COLO668 (cell line): Measurements from ENCODE around the gene MITF.
A peak's percentile ranks its signal among the peaks of the same experiment; 100 is the strongest.
"Not testable (repeated sequence)": the region's sequence is repeated elsewhere in the genome, so short reads cannot be mapped to it uniquely, and the experiment has no call there.

Experiments
- DNase-seq: peaks from one replicate; lab custom pipeline; 2025; ENCODE audit not compliant: unreplicated experiment; lab: John Stamatoyannopoulos, UW

MITF gene

DNA sequence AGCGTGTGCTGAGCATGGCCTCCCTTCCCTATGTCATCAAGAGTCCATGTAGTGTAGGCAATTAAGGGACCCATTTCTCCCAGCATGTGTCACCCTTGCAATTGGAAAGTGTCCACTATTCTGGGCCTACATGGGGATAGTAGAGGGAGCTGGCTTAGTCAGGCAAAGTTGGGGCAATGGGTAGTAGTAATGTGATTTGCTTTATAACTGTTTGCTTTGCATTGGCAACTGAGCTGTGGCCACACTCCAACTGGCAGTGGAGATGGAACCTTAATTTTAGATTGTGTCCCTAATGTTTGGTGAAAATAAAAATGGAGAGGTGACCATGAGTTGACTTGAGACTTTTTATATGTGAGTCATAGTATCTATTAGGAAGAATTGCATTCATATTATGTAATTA, 162.5 kb downstream of the MITF start:
- no peak for DNase-seq

DNA sequence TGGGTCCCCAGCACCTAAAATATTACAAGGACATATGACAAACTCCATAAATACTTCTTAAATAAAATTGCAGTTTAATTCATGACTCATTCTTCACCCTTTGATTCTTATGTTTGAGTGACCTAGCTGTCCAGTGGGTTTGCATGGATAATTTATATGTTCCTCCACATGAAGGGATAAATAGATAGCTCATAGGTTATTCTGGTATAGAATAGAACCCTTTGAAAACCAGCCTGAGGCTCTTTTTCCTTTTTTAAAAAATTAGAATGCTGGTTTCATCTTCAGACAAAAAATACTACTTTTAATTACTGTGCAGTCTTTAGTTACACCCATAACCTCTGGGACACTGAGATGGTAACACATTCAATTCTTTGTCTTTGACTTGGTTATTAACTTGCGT, 163.1 kb downstream of the MITF start:
- DNase-seq = no peak

DNA sequence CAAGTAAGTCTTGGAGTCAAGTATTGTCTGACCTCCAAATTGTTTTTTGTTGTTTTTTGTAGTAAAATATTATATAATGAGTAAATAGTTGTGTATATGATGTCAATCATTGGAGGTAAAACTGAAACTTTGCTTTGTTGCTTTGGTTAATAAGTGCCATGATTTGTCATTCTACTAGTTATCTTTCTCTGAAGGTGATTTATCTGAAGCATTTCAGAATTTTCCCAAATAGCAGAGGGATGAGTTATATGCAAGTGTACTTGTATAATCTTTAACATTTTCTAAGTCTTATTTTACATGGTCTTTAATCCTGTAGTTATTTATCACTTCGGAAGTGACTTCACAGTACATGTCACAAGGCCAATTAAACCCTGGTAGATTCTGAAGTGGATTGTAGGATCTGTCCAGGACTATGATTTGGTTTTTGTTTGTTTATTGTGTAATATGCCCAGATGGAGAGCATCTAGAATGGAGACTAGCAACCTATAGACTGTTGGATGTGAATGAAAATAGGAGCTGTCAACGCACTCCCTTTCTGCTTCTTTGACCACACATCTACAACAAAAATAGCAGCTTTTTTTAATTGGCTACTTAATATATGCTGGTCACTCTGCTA, 167.2 kb downstream of the MITF start:
- no peak for DNase-seq

DNA sequence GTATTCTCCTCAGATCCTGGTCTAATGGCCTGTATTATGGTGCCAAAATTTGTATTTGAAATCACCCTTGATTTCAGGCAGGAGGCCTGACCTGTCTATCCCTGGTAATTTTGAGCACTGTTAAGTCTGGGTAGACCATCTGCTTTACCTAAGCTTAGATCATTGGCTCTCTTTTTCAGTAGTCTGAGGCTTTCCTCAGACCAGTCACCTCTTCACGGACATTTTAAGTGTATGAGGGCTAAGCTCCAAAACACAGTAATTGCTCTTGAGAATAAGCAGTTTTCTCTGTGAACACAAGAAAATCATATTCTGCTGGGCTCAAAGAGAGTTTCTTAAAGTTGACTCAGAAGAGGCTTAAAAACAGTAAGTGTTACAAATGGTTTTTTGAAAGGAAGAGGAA, 168.3 kb downstream of the MITF start:
- DNase-seq = no peak

DNA sequence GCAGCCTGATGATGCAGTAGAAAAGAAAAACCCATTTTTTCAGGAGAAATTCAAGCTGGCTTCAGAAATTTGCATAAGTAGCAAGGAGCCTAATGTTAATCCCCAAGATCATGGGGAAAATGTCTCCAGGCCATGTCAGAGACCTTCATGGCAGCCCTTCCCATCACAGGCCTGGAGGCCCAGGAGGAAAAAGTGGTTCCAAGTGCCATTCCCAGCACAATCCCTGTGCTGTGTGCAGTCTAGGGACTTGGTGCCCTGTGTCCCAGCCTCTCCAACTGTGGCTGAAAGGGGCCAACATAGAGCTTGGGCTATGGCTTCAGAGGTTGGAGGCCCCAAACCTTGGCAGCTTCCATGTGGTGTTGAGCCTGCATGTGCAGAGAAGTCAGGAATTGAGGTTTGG, 170.6 kb downstream of the MITF start:
- DNase-seq = not testable (repeated sequence)

DNA sequence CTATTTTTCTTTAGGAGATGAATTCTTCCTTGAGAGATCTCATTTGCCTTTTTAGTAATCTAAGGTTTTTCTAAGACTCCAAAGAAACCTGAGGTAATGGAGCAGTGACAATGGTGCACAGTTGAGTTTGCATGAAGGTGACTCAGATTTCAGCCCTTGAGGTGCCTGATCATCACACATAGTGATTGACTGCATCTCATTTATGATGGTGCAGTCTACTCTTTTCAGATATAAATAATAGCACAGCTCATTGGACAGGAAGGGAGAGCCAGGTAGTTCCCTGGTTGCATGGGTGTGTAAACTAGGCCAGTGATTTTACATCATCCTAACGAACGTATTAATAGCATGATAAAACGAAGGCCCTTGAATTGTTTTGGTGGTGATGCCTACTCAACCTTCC, 174.2 kb downstream of the MITF start:
- DNase-seq = no peak

DNA sequence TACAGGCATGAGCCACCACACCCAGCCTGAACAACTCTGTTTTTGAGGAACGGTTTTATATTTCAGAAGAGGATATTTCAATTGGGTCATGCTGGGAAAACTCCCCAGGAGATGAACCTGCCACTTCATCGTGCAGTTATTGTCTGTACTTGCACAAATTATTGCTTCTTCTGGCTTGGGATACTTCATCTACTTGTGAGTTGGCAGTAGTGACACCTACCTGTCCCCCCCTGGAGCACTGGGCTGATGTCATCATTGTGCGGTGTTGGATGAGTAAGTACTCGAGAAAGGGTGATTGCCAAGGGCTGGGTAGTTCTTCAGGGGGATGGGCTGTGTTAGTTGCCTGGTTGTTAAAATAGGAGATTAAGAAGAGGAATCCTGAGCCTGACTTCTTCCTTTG, 175.1 kb downstream of the MITF start:
- DNase-seq = no peak

DNA sequence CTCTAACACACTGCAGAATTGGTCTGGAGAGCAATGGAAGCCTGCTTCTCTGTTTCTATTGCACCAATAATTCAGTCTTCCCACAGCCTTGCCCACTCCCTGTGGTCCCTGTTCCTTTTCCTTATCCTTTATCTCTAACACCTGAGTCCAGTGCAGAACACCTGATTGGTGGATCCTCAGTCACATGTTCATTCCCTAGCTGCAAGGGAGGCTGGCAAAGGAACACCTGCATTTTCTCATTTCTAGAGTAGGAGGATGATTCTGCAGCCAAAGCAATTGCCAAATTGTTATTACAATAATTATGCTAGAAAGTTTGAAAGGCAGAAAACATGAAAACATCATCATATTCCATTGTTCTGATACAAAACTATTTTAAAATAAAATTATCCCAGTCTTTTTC, 176.5 kb downstream of the MITF start:
- DNase-seq = no peak

DNA sequence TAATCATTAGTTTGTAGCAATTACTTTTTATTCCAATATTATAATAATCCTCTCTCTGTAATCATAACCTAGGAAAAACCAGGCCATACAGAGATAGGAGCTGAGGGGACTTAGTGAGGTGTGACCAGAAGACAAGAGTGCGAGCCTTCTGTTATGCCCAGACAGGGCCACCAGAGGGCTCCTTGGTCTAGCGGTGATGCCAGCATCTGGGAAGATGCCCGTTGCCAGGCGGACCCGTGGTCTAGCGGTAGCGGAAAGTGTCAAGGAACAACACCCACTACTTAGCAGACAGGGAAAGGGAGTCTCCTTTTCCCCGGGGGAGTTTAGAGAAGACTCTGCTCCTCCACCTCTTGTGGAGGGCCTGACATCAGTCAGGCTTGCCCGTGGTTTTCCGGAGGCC, 180.7 kb downstream of the MITF start:
- peak; percentile 0 for DNase-seq

DNA sequence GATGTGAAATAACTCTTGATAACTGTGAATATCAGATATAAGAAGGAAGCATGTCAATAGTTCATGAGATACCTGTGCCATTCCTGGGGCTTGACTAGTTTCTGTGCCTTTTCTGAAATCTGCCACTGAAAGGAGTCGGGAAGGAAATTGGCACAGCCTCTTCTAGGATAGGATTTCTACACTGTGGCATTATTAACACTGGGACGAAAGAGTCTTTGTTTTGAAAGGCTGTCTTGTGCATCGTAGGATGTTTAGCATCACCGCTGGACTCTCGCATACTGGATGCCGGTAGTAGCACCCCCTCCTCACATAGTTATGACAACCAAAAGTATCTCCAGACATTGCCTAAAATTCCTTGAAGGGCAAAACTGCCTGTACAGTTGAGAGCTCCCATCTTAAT, 182.4 kb downstream of the MITF start:
- DNase-seq = no peak

DNA sequence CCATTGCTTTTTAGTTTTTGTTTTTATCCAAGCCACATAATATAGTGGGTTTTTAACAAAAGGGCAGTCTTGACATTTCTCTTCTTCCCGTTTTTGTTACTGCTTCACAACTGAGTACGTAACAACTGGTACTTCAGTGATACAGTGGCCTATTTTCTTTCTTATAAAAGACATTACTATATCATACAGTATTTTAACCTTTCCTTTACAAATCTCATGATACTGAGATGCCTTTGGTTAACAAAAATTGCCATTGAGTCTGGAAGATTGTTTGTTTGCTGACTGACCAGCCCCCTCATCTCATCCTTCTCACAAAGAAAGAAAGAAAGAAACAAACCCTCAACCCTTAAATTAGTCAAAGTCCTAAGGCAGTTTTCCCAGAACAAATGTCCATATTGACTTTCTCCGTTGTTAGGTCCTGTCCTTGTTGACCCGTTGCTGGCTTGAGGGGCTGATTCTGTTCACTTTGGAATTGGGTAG, 183.3 kb downstream of the MITF start:
- DNase-seq = no peak

DNA sequence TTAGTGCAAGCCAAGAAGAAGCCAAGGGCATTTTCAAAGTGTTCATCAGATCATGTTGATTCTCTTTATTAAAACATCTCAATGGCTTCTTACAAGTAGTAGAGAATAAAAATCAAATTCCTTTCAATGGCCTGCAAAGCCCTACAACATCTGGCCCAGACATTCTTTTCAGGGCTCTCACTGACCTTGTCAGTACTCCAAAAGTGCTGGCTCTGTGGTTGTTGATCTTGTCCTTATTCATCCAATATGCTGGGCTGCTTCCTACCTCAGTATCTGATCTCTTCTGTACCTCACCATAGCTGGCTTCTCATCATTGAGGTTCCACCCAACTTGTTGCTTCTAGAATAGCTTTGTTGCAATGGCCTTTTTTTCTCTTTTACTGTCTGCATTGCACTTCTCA, 186.2 kb downstream of the MITF start:
- no peak for DNase-seq

DNA sequence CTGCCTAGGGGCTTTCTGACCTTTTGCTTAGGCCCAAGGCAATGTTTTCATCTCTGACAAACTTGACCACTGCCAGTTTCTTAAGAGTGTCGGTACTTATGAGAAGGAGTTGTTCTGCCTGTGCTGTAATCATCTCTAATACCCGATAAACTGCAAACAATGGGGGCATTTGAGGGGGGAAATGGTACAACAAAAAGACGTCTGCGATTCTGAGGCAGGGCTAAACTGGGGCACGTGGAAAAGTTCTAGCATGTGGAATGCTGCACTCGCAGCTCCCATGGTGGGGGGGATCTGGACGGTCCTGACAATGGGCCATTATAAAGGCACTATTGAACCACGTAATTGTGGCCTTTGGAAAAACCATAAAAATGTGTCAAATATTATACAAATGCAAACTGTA, 187.1 kb downstream of the MITF start:
- no peak for DNase-seq

DNA sequence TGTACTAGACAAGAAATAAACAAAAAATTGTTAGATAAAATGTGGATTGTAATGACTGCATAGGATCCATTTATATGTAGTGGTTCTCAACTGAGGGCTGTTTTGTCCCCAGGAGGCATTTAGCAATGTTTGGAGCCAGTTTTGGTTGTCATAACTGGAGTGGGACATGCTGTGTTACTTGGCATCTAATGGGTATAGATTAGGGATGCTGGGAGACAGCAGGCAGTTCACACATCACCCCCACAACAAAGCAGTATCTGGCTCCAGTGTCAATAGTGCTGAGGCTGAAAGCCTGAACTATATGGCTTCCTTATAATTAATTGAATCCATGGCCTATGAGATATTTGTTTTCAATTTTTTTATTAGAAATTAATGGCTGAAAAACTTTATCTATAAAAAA, 188.3 kb downstream of the MITF start:
- DNase-seq = no peak

DNA sequence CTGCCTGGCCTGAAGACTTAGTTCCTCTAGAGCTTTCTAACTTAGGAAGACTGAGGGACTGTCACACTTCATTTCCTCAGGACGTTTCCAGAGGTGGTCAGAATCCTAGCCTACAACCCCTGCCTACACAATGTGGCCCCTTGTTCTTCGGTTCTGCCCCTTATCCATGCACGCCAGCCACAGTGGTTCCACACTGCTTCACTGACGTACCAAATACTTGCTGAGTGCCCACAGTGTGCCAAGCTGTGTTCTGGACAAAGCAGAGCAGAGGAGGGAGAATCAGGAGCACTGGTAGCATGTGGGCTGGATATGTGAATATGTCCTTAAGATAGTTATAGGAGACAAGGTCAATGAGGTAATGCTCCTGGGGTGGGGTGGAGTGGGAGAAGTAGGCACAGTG, 189.8 kb downstream of the MITF start:
- DNase-seq = no peak

DNA sequence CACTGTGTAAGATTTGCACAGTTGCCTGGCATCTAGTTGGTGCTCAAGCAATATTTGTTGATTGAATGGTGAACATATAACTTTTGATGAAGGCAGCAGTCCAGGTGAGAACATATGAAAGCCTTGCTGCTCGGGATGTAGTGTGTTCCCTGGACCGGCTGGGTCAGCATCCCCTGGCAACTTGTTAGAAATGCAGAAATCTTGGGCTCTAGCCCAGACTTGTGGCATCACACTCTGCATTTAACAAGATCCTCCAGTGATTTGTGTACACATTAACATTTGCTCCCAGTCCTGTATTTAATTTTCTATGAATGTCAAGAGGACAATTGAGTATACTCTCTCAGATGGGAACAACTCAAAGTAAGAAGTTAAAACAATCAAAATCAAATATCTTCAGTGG, 191.3 kb downstream of the MITF start:
- no peak for DNase-seq

DNA sequence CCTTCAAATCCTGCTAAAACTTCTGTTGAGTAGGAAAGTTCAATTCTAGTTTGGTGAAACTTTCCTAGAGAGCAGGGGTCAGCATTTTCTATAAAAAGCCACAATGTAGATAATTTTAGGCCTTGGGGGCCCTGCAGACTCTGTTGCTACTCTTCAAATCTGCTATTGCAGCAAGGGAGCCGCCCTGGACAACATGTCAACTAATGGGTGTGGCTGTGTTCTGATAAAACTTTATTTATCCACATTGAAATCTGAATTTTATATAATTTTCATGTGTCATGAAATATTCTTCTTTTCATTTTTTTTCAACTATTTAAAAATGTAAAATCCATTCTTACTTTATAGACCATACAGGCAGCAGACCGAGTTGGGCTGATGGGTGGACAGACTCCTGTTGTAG, 192.8 kb downstream of the MITF start:
- no peak for DNase-seq

DNA sequence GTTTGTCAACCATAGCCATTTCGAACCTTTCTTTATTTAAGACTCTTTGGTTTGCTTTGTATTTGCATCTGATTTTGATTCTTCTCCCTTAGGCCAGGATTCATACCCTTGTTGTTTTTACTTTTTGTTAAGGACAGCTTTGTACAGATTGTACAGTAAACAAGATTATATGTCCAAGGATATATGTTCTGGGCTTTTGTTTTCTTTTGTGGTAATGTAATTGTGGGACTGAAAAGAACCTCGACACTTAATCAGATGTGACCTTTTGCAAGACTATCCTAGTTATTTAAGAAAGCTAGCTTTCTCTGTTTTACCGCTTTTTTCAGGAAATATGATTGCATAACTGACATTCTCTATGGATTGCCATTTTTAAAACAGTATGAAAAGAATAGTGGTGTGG, 193.2 kb downstream of the MITF start:
- DNase-seq = no peak

DNA sequence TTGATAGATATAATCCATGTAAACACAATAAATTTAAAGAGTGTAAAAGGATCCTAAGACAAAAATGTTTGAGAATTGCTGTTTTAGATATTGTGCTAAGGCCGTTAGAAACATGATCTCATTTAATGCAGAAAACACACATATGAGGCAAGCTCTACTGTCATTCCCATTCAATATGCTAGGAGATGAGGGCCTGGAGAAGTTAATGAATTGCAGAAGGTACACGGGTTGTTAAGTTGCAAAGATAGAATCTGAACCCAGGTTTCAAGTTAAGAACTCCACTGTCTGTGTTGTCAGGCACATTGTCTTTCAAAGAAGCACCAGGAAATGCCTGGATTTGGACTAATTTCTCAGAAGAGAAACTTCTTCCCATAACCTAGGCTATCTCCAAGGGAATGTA, 195.1 kb downstream of the MITF start:
- no peak for DNase-seq

DNA sequence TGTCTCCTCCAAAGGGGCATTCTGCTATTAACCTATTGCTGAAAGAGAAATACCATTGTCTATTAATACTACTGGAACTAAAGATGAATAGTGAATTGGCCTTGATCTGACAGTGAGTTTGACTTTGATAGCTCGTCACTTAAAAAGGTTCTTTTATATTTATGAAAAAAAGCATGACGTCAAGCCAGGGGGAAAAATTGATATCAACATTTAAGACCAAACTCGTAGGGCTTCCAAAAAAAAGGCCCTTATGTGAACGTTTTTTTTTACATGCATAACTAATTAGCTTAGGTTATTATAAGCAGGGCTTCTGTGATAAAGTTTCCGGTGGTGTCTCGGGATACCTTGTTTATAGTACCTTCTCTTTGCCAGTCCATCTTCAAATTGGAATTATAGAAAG, 197.0 kb downstream of the MITF start:
- DNase-seq = no peak

DNA sequence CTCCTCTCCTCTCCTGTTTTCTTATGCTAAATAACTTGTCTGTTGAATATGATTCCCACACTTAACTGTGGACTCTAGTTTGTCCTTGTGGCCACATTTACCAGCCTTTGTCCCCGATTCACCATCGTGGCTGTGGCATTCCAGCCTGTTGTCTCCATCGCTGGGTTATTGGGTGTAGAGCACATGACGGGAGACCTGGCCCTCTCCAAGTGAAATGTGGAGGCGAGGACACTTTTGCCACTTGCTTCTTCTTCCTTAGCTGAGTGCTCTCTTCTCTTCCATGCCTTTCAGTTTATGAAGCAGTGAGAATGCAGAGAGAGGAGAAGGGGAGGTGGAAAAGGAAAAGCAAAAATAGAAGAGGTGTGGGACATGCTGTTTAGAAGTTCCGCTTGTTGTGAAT, 198.8 kb downstream of the MITF start:
- no peak for DNase-seq

DNA sequence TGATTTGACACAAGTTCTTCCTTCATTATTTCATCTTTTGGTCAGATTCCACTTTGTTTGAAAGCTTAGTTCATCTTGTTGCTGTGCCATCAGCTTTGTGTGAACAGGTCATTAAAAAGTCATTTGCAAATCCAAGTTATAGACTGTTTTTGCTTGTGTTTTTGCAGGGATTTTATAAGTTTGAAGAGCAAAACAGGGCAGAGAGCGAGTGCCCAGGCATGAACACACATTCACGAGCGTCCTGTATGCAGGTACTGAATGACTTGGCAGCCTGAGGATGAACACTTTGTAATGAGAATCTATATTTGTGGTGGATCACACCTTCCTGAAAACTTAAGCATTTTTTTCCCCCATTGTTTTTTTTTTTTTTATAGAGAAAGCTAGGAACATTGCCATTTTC, 199.7 kb downstream of the MITF start:
- no peak for DNase-seq

DNA sequence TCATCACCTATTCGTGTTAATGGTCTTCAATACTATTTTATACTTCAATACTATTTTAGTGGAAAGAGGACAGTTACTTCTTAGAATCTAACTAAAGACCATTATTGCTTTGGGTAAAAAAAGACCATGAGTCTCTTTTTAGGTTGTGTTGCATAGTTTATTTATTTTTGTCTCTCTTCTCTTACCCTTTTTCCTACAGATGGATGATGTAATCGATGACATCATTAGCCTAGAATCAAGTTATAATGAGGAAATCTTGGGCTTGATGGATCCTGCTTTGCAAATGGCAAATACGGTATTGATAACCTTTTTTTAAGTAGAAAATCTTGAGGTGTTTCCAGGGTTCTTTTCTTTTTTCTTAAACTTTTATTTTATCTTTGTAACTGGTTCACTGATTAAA, 201.8 kb downstream of the MITF start:
- DNase-seq = no peak
